Astrocyte (in vitro differentiated cells and primary cell): ENCODE results near the gene LSMEM2. TPM values are rescaled to one million over a fixed set of nuclear protein-coding genes. Genes with fewer than 3 reads are reported as not detected.
A peak's percentile ranks its signal among the peaks of the same experiment; 100 is the strongest.

Source experiments
- DNase-seq: peaks from one replicate; pipeline ENCODE4 v3.0.0-alpha.2; 2010; ENCODE audit warnings: low read depth
- FAIRE-seq: peaks from 2 replicates; lab custom pipeline; 2011; peaks lifted over from hg19 to GRCh38; lab: Jason Lieb, UNC
- H2AFZ ChIP-seq: 2 replicates; pipeline ENCODE4 v1.6.0; 2012; ENCODE audit warnings: low read depth, low read length, inconsistent platforms
- H3K27ac ChIP-seq: 2 replicates; pipeline ENCODE4 v1.5.1; 2011; ENCODE audit warnings: low read depth, low read length, inconsistent platforms
- H3K27me3 ChIP-seq: 2 replicates; pipeline ENCODE4 v1.6.0; 2011; ENCODE audit warnings: low read length, inconsistent platforms; ENCODE audit not compliant: insufficient read depth
- H3K36me3 ChIP-seq: 2 replicates; pipeline ENCODE4 v1.5.1; 2011; ENCODE audit warnings: low read length, inconsistent platforms; ENCODE audit not compliant: insufficient read depth
- H3K4me1 ChIP-seq: 2 replicates; pipeline ENCODE4 v1.5.1; 2011; ENCODE audit warnings: low read length, inconsistent platforms; ENCODE audit not compliant: insufficient read depth
- H3K4me2 ChIP-seq: 2 replicates; pipeline ENCODE4 v1.6.0; 2012; ENCODE audit warnings: low read length, inconsistent platforms
- H3K4me3 ChIP-seq: 2 replicates; pipeline ENCODE4 v1.5.1; 2011; ENCODE audit warnings: low read depth, mild to moderate bottlenecking, low read length, inconsistent platforms; ENCODE audit not compliant: insufficient read depth
- H3K79me2 ChIP-seq: 2 replicates; pipeline ENCODE4 v1.6.0; 2012; ENCODE audit warnings: mild to moderate bottlenecking, low read length, inconsistent platforms; ENCODE audit not compliant: insufficient read depth
- H3K9ac ChIP-seq: 2 replicates; pipeline ENCODE4 v1.6.0; 2012; ENCODE audit warnings: mild to moderate bottlenecking, low read length, inconsistent platforms
- H3K9me3 ChIP-seq: 2 replicates; pipeline ENCODE4 v1.5.1; 2012; ENCODE audit warnings: low read depth, mild to moderate bottlenecking, low read length, inconsistent platforms; ENCODE audit not compliant: insufficient read depth
- H4K20me1 ChIP-seq: 2 replicates; pipeline ENCODE4 v1.6.0; 2012; ENCODE audit warnings: low read length, inconsistent platforms; ENCODE audit not compliant: insufficient read depth
- H3K27ac Mint-ChIP-seq: one replicate; pipeline ENCODE4 v1.8.0; 2021; ENCODE audit warnings: mild to moderate bottlenecking, mixed read lengths; ENCODE audit not compliant: unreplicated experiment
- H3K27me3 Mint-ChIP-seq: one replicate; pipeline ENCODE4 v1.8.0; 2021; ENCODE audit warnings: low read depth, mixed read lengths; ENCODE audit not compliant: unreplicated experiment
- H3K36me3 Mint-ChIP-seq: one replicate; pipeline ENCODE4 v1.8.0; 2021; ENCODE audit warnings: low read depth, mixed read lengths; ENCODE audit not compliant: unreplicated experiment
- H3K4me1 Mint-ChIP-seq: one replicate; pipeline ENCODE4 v1.8.0; 2021; ENCODE audit warnings: low read depth, mixed read lengths; ENCODE audit not compliant: unreplicated experiment
- H3K4me3 Mint-ChIP-seq: one replicate; pipeline ENCODE4 v1.8.0; 2021; ENCODE audit warnings: mild to moderate bottlenecking, moderate library complexity, mixed read lengths; ENCODE audit not compliant: unreplicated experiment
- H3K9me3 Mint-ChIP-seq: one replicate; pipeline ENCODE4 v1.8.0; 2021; ENCODE audit warnings: mild to moderate bottlenecking, mixed read lengths; ENCODE audit not compliant: unreplicated experiment
- EZH2 ChIP-seq: IDR thresholded peaks from 2 replicates; pipeline ENCODE4 v1.6.1; 2012; ENCODE audit warnings: mild to moderate bottlenecking, low read length, inconsistent platforms; ENCODE audit not compliant: insufficient read depth
- total RNA-seq: library from RNA; stranded (reverse); gene quantifications from 2 replicates; pipeline ENCODE4 v1.2.1, GENCODE V29; 2021
- TF ChIP-seq, protein P1 (sequence below): IDR thresholded peaks from 2 replicates; pipeline ENCODE4 v1.5.1; 2011; ENCODE audit warnings: low read depth, mild to moderate bottlenecking, inconsistent platforms, low read length, moderate library complexity; ENCODE audit not compliant: insufficient read depth

Gene LSMEM2
- total RNA-seq, 1 donor from 2014 or later = 0.30 TPM

DNA sequence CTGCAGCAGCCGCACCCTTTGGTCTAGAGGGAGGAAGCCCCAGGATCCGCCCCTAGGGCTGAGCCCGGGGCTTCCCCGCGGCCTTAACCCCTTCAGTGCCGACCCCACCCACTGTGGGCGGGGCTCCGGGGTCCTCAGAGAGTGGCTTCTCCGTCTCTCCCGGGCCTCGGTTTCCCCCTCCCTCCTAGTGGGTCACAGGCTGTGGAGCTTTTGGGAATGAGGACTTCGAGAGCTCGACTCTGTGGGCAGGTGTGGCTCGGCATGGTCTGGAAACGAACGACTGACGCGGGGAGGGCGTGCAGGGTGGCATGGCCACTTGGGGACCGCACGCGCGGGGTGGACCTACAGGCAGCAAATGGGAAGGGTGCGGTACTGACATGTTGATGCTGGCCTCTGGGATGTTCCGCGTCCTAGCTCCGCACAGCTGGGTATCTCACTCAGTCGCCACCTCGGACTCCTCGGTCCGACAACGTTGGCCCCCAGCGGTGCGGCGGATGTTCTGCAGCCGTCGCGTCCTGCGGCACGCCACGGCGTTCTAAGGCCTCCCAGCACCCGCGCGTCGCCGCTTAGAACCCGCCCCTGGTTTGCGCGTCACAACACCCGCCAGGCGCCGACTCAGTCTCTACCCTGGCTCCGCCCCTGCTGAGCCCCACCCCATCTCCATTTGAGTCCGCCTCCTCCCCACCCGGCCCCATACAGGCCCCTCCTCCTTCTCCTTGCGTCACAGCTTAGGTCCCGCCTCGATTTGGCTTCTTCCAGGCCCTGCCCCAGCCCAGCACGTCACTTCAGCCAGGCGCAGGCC lies 20.1 kb downstream of the LSMEM2 start, which contains the start of the genes HYAL3 and NAA80:
Gene HYAL3, minus strand, starts transcription at position 570 of the 802 bp plus-strand sequence. CDS start 3,803 bp downstream, outside the sequence.
Gene NAA80, minus strand, starts transcription at position 570 of the 802 bp plus-strand sequence. CDS start 1,942 bp downstream, outside the sequence.
- Histone ChIP-seq H3K36me3 (no peaks in the 10 kb centered on the region), H3K27ac (peak within 1 kb of the TSS; percentile 79), H3K4me3 (peak within 1 kb of the TSS; percentile 81), H3K4me1 (peaks cover 17% of the 10 kb centered on the region), H2AFZ (peak within 1 kb of the TSS; percentile 95), H4K20me1 (no peaks in the 10 kb centered on the region), H3K9ac (peak within 1 kb of the TSS; percentile 85), H3K79me2 (peaks cover 7% of the 10 kb centered on the region), H3K4me2 (peak within 1 kb of the TSS; percentile 92), H3K27me3 (no peaks in the 10 kb centered on the region), H3K9me3 (no peaks in the 10 kb centered on the region)
- Mint-ChIP-seq H3K36me3 (no peaks in the 10 kb centered on the region), H3K4me1 (peaks cover 6% of the 10 kb centered on the region), H3K27me3 (no peaks in the 10 kb centered on the region), H3K27ac (peak within 1 kb of the TSS; percentile 89), H3K9me3 (no peaks in the 10 kb centered on the region), H3K4me3 (peak within 1 kb of the TSS; percentile 96)
- peak; percentile 96 for DNase-seq
- no peak for FAIRE-seq
- TF ChIP-seq, protein P1, sequence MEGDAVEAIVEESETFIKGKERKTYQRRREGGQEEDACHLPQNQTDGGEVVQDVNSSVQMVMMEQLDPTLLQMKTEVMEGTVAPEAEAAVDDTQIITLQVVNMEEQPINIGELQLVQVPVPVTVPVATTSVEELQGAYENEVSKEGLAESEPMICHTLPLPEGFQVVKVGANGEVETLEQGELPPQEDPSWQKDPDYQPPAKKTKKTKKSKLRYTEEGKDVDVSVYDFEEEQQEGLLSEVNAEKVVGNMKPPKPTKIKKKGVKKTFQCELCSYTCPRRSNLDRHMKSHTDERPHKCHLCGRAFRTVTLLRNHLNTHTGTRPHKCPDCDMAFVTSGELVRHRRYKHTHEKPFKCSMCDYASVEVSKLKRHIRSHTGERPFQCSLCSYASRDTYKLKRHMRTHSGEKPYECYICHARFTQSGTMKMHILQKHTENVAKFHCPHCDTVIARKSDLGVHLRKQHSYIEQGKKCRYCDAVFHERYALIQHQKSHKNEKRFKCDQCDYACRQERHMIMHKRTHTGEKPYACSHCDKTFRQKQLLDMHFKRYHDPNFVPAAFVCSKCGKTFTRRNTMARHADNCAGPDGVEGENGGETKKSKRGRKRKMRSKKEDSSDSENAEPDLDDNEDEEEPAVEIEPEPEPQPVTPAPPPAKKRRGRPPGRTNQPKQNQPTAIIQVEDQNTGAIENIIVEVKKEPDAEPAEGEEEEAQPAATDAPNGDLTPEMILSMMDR = no peak
- TF ChIP-seq EZH2 = no peak

DNA sequence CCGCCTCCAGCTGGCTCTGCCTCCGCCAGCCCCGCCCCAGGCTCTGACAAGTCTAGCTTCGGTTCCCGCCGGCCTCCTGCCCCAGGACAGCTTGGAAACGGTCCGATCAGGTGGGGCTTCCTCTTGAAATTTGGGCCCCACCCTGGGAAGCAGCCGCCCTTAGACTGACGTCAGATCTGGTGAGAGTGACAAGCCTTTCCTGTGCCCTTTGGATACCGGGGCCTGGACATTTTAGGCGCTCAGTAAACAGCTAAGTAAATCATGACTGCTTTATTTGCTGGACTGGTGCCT lies 20.7 kb downstream of the LSMEM2 start:
- peak overlapping the region; percentile 89 for H3K27ac Mint-ChIP-seq
- no peaks in the 10 kb centered on the region for H3K27me3 ChIP-seq

More for the DNA sequence above, 20.7 kb downstream of the LSMEM2 start:
- no peaks in the 10 kb centered on the region for H3K36me3 ChIP-seq
- H2AFZ ChIP-seq = peak overlapping the region; percentile 89
- H3K9me3 ChIP-seq = no peaks in the 10 kb centered on the region
- TF ChIP-seq EZH2 = no peak
- TF ChIP-seq, protein P1 = no peak
- peak overlapping the region; percentile 91 for H3K4me2 ChIP-seq
- peaks cover 7% of the 10 kb centered on the region for H3K79me2 ChIP-seq
- no peak for DNase-seq
- no peaks in the 10 kb centered on the region for H4K20me1 ChIP-seq
- peak; percentile 37 for FAIRE-seq
- H3K27me3 Mint-ChIP-seq = no peaks in the 10 kb centered on the region
- H3K4me3 Mint-ChIP-seq = peak overlapping the region; percentile 96
- H3K27ac ChIP-seq = peak overlapping the region; percentile 70
- peaks cover 17% of the 10 kb centered on the region for H3K4me1 ChIP-seq
- peak overlapping the region; percentile 61 for H3K4me3 ChIP-seq
- H3K36me3 Mint-ChIP-seq = no peaks in the 10 kb centered on the region
- H3K4me1 Mint-ChIP-seq = peaks cover 8% of the 10 kb centered on the region
- H3K9ac ChIP-seq = peak overlapping the region; percentile 78
- no peaks in the 10 kb centered on the region for H3K9me3 Mint-ChIP-seq
